ENCODE data around the gene BNIP5. TPM values are rescaled to one million over a fixed set of nuclear protein-coding genes. Genes with fewer than 3 reads are reported as not detected.

The BNIP5 gene
- total RNA-seq, 1 experiment from 2014 or later: not detected

DNA sequence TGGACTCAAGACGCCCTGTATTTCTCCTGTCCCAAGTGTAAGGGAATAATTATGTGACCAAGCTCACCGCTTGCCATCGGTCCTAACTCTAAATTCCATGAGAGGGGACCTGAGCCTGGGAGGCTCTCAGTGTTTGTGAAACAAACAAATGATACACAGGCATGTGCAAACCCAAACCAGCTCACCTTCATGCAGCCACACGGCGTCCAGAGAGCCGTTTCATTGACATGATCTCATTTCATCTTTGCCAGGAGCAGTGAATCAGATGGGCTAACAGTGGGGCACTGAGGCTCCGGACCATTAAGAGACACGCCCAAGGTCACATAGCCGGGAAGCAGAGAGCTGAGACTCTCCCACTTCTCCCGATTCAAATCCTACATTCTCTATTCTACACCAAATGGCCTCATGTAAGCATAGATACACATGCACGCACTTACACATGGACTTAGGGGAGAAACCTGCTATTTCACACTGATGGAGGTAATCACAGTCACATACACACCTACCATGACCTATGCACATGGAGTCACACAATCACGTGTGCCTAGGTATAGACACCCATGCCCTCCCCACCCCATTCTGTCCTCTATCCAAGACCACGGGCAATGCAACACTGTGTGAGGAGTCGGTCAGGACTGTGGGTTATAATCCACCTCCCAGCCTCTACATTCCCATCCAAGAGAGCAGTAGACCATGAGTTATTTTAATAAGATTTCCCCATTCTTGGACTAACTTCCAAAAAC, 1.1 kb downstream of the BNIP5 start (continued):
- TF ChIP-seq, protein P1, sequence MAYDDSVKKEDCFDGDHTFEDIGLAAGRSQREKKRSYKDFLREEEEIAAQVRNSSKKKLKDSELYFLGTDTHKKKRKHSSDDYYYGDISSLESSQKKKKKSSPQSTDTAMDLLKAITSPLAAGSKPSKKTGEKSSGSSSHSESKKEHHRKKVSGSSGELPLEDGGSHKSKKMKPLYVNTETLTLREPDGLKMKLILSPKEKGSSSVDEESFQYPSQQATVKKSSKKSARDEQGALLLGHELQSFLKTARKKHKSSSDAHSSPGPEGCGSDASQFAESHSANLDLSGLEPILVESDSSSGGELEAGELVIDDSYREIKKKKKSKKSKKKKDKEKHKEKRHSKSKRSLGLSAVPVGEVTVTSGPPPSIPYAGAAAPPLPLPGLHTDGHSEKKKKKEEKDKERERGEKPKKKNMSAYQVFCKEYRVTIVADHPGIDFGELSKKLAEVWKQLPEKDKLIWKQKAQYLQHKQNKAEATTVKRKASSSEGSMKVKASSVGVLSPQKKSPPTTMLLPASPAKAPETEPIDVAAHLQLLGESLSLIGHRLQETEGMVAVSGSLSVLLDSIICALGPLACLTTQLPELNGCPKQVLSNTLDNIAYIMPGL (CRISPR knock-in tag; IDR thresholded peaks at IDR 0.05): no peak
- TF ChIP-seq ZNF423 (CRISPR knock-in tag; IDR thresholded peaks at IDR 0.05) (no peak), ZNF396 (CRISPR knock-in tag; IDR thresholded peaks at IDR 0.05; ENCODE audit: borderline replicate concordance) (no peak), NFYB (CRISPR knock-in tag; conservative IDR thresholded peaks at IDR 0.05; ENCODE audit: low read depth) (no peak), NR1H2 (CRISPR knock-in tag; IDR thresholded peaks at IDR 0.05) (no peak)
- TF ChIP-seq, protein P2, sequence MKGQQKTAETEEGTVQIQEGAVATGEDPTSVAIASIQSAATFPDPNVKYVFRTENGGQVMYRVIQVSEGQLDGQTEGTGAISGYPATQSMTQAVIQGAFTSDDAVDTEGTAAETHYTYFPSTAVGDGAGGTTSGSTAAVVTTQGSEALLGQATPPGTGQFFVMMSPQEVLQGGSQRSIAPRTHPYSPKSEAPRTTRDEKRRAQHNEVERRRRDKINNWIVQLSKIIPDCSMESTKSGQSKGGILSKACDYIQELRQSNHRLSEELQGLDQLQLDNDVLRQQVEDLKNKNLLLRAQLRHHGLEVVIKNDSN (CRISPR knock-in tag; IDR thresholded peaks at IDR 0.05): no peak
- TF ChIP-seq, protein P3, sequence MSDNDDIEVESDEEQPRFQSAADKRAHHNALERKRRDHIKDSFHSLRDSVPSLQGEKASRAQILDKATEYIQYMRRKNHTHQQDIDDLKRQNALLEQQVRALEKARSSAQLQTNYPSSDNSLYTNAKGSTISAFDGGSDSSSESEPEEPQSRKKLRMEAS (CRISPR knock-in tag; IDR thresholded peaks at IDR 0.05): no peak
- TF ChIP-seq, protein P4, sequence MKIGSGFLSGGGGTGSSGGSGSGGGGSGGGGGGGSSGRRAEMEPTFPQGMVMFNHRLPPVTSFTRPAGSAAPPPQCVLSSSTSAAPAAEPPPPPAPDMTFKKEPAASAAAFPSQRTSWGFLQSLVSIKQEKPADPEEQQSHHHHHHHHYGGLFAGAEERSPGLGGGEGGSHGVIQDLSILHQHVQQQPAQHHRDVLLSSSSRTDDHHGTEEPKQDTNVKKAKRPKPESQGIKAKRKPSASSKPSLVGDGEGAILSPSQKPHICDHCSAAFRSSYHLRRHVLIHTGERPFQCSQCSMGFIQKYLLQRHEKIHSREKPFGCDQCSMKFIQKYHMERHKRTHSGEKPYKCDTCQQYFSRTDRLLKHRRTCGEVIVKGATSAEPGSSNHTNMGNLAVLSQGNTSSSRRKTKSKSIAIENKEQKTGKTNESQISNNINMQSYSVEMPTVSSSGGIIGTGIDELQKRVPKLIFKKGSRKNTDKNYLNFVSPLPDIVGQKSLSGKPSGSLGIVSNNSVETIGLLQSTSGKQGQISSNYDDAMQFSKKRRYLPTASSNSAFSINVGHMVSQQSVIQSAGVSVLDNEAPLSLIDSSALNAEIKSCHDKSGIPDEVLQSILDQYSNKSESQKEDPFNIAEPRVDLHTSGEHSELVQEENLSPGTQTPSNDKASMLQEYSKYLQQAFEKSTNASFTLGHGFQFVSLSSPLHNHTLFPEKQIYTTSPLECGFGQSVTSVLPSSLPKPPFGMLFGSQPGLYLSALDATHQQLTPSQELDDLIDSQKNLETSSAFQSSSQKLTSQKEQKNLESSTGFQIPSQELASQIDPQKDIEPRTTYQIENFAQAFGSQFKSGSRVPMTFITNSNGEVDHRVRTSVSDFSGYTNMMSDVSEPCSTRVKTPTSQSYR (CRISPR knock-in tag; IDR thresholded peaks at IDR 0.05): no peak

DNA sequence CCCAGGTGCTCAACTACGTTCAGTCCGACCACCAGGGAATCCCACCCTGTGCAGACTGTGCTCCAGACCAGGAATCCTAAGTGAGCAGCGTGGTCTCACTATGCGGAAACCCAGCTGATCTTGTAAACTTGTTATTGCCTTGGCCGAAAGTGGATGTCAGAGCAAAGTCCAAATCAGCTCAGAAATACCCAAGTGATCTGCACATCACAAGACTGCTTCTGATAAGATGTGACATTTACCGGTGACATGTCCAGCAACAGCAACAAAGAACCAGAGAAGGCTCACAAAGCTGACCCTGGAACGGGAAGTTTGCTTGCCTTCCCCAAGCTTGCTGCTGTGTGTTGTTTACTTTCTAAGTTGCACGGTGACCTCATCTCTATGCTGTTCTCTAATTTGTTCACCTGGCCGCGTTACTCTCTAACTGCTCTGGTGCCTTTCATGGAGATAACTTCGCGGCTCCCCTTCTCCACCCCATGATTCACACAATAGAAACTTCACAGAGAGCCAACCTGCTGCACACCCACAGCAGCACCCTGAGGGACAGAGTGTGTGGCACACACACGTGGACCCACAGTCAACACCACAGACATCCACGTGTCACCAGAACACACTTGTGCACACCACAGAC, 1.7 kb downstream of the BNIP5 start:
- H3K4me3 Mint-ChIP-seq: no peak overlapping the region
- H3K36me3 Mint-ChIP-seq: no peaks in the 10 kb centered on the region
- H3K9me3 Mint-ChIP-seq: no peaks in the 10 kb centered on the region
- peaks cover 11% of the 10 kb centered on the region for H3K4me1 Mint-ChIP-seq
- POLR2A ChIA-PET: no interaction called here
- DNase-seq (ENCODE audit: low spot score) (no peak), ATAC-seq (no peak)
- peaks cover 11% of the 10 kb centered on the region for H3K27me3 Mint-ChIP-seq (ENCODE audit: low read depth)
- CTCF ChIA-PET: interaction anchor here (1.1 to 2.4 kb wide), 3 partner anchors 21 to 195 kb away, joined by 3 to 12 read pairs (median 3); no protein-coding TSS in a partner anchor
- H3K27ac Mint-ChIP-seq: no peak overlapping the region
- no peak for TF ChIP-seq ATF1 (CRISPR knock-in tag; IDR thresholded peaks at IDR 0.05)
- TF ChIP-seq, protein P5, sequence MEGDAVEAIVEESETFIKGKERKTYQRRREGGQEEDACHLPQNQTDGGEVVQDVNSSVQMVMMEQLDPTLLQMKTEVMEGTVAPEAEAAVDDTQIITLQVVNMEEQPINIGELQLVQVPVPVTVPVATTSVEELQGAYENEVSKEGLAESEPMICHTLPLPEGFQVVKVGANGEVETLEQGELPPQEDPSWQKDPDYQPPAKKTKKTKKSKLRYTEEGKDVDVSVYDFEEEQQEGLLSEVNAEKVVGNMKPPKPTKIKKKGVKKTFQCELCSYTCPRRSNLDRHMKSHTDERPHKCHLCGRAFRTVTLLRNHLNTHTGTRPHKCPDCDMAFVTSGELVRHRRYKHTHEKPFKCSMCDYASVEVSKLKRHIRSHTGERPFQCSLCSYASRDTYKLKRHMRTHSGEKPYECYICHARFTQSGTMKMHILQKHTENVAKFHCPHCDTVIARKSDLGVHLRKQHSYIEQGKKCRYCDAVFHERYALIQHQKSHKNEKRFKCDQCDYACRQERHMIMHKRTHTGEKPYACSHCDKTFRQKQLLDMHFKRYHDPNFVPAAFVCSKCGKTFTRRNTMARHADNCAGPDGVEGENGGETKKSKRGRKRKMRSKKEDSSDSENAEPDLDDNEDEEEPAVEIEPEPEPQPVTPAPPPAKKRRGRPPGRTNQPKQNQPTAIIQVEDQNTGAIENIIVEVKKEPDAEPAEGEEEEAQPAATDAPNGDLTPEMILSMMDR (IDR thresholded peaks at IDR 0.05): no peak
- TF ChIP-seq, protein P6, sequence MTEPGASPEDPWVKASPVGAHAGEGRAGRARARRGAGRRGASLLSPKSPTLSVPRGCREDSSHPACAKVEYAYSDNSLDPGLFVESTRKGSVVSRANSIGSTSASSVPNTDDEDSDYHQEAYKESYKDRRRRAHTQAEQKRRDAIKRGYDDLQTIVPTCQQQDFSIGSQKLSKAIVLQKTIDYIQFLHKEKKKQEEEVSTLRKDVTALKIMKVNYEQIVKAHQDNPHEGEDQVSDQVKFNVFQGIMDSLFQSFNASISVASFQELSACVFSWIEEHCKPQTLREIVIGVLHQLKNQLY (CRISPR knock-in tag; IDR thresholded peaks at IDR 0.05): no peak
- TF ChIP-seq, protein P7, sequence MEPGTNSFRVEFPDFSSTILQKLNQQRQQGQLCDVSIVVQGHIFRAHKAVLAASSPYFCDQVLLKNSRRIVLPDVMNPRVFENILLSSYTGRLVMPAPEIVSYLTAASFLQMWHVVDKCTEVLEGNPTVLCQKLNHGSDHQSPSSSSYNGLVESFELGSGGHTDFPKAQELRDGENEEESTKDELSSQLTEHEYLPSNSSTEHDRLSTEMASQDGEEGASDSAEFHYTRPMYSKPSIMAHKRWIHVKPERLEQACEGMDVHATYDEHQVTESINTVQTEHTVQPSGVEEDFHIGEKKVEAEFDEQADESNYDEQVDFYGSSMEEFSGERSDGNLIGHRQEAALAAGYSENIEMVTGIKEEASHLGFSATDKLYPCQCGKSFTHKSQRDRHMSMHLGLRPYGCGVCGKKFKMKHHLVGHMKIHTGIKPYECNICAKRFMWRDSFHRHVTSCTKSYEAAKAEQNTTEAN (CRISPR knock-in tag; IDR thresholded peaks at IDR 0.05): no peak
